ENCODE measurements around the gene HRNR.
"Not testable (repeated sequence)": the region's sequence is repeated elsewhere in the genome, so short reads cannot be mapped to it uniquely, and the experiment has no call there.

HRNR gene

DNA sequence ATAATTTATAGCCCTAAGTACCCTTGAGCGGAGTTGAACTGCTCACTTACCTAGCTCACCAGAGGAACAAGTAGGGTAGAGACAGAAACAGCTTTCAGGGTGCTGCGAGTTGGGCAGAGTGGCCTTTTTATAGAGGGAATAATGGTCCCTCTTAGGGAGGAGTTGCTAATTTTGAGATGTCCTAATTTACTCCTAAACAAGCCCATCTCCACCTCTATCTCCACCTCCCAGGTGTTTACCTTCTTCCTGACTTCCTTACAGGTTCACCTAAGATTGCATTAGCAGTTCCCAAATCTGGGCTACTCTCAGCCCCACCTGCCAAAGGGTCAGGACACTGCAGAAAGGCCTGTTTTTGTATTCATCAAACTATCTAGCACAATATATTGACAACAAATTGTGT is at the start of gene HRNR:
Gene HRNR, minus strand, starts transcription at position 101 of the 400 bp plus-strand sequence. CDS start 940 bp downstream, outside the sequence.
- no peak for DNase-seq (ENCODE audit: low spot score)

DNA sequence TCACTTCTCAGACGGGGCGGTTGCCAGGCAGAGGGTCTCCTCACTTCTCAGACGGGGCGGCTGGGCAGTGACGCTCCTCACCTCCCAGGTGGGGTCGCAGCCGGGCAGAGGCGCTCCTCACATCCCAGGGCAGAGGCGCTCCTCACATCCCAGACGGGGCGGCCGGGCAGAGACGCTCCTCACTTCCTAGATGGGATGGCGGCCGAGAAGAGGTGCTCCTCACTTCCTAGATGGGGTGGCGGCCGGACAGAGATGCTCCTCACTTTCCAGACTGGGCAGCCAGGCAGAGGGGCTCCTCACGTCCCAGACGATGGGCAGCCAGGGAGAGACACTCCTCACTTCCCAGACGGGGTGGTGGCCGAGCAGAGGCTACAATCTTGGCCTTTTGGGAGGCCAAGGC is 32.4 kb upstream of the HRNR start:
- DNase-seq (ENCODE audit: low spot score) = not testable (repeated sequence)

DNA sequence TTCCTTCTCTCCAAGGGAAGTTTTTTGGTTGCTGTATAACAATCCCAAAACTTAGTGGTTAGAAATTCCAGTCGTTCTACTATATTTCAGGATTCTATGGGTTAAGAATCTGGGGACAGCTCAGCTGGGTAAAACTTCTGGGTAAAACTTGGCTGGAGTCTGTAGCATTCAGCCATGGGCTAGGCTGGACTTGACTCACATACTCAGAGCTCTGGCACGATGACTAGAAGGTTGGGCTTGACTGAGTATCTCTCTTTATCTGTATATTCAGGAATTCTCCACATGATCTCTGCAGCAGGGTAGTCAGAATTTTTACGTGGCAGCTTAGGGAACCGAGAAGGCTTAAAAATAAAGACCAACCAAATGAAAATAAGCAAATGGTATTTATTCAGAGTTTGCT is 28.2 kb upstream of the HRNR start:
- DNase-seq (ENCODE audit: low spot score) = no peak

DNA sequence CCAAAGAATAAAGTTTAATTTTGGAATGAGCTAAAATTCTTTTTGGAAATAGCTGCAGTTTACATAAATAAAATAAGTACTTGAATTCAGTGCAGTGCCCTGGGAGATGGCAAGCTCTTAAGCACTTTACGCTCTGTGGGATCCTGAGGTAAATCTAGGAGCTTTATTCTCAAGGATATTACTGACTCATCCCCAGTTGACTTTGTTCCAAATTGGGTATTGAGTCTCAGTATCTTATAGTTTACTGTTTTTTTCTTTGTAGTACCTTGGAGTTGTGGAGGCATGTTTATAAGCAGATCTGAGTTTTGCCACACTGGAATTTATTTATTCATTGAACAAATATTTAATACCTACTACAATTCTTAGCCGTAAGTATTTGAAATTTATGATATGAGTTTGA is 27.4 kb upstream of the HRNR start:
- no peak for DNase-seq (ENCODE audit: low spot score)

DNA sequence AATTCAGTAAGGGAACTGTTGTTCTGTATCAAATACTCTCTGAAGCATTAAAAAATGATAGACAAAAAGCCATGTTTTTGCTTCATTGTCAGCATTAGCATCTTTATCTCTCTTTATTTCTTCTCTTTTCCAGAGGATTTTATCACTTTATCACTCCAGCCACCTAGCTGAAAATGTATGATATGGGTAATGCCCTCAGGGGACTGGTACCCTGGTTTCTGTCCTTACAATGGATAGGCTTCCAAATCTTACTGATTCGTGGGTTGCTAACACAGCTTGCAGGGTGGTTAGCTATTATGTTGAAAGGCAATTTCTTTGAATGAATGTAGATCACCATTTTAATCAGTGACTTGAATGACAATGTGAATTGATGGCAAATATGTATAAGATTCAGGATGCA is 23.3 kb upstream of the HRNR start:
- DNase-seq (ENCODE audit: low spot score) = no peak

DNA sequence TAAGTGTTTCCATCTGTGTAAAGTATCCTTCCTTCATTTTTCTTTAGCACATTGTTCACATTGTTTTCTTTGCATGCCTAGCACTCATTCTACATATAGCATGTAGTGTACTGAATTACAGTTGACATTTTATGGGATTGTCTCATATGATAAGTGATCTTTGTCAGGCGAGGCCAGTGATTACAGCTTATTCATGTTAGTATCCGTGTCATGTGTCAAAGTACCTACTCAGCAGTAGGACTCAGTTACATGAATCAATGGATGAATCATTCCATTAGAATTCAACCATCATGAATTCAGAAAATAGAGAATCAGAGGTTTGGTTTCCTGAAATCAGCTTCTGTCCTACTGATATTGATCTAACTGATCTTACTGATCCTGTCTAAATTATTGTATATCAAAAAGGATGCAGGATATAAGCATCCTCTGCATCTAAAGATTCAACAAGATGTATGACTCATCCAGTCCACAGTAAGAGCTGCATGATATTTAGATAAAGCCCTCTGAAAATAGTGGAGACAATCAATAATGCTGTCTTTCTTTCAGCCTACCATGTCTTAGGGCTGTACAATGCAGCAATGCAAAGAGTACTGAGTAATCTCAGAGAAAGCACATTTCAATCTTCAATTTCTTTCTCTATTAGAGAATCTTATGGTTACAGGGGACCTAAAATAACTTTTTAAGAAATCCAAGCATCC is 20.7 kb upstream of the HRNR start:
- no peak for DNase-seq (ENCODE audit: low spot score)

DNA sequence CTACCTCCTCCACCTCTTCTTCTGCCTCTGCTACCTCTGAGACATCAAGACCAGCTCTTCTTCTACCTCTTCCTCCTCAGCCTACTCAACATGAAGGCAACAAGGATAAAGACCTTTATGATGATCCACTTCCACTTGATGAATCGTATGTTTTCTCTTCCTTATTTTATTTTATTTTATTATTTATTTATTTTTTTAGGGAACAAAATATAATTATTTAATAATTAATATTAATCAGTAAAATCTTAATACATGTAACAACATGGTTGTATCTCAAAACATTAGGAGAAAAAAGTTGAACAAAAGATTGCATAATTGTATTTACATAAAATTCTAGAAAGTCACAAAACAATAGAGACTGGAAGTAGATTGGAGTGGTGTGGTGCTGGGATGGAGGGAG is 13.1 kb upstream of the HRNR start:
- DNase-seq (ENCODE audit: low spot score) = no peak

DNA sequence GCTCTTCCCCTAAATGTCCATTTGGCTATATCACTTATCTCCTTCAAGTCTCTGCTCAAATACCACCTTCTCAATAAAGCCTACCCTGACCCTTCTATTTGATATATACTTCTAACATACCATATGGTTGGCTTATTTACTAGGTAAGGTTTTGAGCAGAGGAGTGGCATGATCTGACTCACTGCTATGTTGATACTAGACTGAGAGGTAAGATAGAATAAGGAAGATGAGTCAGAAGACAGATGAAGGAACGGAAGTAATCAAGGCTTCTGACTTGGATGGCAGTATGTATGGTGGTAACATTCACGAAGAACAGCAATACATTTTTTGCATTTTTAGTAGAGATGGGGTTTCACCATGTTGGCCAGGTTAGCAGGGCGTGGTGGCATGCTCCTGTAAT is 4.8 kb upstream of the HRNR start:
- no peak for DNase-seq (ENCODE audit: low spot score)

DNA sequence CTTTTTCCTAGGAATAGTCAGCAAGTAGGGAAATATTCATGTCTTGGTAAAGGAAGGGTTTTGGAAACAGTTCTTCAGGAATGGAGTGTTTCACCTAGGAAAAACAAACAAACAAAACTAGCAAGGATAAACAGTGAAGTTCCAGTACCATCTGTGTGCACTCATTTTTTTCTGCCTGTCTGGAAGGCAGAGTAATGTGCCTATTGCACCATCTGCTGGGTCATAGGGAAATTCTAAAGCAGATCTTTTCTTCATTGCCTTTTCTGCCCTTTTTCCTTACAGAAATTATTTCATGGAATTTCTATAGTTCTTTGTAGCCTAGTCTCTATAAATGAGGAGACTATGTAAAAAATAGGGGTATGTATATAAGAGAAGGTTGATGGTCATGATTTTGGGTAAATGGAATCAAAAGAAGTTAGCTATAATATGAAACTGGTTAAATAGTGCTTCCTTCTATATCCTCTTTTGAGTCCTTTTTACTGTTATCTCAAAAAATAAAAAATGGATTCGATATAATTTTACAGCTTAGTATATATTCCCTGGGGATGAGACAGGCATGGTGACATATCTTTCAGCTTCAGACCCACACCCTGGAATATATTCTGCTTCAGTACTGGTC is 3.4 kb upstream of the HRNR start:
- no peak for DNase-seq (ENCODE audit: low spot score)

DNA sequence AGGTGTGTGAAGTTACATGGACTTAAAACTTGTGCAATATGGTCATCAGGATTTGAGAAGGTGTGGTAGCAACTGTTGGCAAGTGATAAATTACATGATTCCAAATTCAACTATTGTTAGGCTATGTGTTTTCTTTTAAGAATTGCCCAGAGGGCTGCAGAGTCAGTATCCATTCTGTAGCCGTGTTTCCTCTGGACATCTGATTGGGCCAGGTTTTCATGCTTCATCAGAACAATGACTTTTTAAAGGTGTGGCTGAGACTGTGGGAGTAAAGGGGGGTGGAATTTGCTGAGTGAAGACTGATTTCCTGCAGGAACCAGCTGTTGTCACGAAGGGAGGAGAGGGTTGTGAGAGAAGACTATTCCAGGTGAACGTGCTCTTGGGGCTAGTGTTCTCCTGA is 1.7 kb upstream of the HRNR start:
- no peak for DNase-seq (ENCODE audit: low spot score)

DNA sequence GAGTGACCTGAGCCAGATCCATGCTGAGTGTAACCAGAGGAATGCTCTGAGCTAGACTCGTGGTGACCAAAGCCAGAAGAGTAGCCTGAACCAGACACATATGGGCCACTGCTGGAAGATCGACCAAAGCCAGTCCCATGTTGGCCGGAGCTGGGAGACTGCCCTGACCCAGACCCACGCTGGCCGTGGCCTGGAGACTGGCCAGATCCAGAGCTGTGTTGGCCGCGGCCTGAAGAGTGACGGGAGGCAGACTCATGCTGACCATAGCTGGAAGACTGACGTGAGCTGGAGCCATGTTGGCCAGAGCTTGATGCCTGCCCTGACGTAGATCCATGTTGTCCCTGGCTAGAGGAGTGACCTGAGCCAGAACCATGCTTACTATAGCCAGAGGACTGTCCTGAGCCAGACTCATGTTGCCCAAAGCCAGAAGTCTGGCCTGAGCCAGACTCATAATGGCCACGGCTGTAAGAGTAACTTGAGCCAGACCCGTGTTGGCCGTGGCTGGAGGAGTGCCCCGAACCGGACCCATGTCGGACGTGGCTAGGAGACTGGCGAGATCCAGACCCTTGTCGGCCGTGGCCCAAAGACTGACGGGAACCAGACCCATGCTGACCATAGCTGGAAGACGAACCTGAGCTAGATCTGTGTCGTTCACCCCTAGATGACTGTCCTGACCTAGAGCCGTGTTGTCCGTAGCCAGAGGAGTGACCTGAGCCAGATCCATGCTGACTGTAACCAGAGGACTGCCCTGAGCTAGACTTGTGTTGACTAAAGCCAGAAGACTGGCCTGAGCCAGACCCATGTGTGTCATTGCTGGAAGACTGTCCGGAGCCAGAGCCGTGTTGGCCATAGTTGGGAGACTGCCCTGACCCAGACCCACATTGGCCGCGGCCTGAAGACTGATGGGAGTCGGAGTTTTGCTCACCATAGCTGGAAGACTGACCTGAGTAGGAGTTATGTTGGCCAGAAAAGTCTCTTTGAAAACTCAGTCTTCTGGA is 3.5 kb downstream of the HRNR start:
- no peak for DNase-seq (ENCODE audit: low spot score)

DNA sequence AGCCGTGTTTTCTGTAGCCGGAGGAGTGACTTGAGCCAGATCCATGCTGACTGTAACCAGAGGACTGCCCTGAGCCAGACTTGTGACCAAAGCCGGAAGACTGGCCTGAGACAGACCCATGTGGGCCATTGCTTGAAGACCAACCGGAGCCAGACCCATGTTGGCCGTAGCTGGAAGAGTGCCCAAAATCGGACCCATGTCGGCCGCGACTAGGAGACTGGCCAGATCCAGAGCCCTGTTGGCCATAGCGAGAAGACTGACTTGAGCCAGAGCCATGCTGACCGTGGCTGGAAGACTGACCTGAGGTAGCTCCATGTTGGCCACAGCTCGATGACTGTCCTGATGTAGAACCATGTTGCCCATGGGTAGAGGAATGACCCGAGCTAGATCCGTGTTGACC is 4.6 kb downstream of the HRNR start:
- DNase-seq (ENCODE audit: low spot score) = not testable (repeated sequence)

DNA sequence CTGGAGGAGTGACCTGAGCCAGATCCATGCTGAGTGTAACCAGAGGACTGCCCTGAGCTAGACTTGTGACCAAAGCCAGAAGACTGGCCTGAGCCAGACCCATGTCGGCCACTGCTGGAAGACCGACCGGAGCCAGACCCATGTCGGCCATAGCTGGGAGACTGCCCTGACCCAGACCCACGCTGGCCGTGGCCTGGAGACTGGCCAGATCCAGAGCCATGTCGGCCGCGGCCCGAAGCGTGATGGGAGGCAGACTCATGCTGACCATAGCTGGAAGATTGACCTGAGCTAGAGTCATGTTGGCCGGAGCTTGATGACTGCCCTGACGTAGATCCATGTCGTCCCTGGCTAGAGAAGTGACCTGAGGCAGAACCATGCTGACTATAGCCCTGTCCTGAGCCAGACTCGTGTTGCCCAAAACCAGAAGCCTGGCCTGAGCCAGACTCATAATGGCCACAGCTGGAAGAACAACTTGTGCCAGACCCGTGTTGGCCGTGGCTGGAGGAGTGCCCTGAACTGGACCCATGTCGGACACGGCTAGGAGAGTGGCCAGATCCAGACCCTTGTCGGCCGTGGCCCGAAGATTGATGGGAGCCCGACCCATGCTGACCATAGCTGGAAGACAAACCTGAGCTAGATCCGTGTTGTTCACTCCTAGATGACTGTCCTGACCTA is 5.1 kb downstream of the HRNR start:
- no peak for DNase-seq (ENCODE audit: low spot score)

DNA sequence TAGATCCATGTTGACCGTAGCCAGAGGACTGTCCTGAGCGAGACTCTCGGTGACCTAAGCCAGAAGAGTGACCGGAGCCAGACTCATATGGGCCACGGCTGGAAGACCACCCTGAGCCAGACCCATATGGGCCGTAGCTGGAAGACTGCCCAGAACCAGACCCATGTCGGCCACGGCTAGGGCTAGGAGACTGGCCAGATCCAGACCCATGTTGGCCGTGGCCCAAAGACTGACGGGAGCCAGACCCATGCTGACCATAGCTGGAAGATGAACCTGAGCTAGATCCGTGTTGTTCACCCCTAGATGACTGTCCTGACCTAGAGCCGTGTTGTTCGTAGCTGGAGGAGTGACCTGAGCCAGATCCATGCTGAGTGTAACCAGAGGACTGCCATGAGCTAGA is 8.4 kb downstream of the HRNR start:
- not testable (repeated sequence) for DNase-seq (ENCODE audit: low spot score)

DNA sequence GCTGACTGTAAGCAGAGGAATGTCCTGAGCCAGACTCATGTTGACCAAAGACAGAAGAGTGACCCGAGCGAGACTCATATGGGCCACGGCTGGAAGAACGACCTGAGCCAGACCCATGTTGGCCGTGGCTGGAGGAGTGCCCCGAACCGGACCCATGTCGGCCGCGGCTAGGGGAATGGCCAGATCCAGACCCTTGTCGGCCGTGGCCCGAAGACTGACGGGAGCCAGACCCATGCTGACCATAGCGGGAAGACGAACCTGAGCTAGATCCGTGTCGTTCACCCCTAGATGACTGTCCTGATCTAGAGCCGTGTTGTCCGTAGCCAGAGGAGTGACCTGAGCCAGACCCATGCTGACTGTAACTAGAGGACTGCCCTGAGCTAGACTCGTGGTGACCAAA is 9.1 kb downstream of the HRNR start:
- not testable (repeated sequence) for DNase-seq (ENCODE audit: low spot score)

DNA sequence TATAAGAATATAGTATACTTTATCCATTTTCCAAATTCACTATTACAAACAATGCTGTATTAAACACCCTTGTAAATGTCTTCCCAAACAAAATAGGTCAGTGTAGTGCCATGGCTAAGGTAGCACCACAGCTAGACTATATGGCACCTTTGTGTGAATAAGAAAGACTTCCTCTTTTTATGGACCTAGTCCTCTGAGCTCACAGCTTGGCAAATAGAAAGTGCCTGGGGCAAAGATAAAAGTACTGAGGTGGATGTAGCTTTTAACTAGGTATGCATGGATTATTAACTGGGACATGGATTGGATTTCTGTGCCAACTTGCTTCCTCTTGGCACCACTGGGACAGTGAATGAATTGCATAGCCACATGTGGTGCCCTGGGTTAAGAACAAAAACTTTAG is 25.0 kb downstream of the HRNR start:
- no peak for DNase-seq (ENCODE audit: low spot score)

DNA sequence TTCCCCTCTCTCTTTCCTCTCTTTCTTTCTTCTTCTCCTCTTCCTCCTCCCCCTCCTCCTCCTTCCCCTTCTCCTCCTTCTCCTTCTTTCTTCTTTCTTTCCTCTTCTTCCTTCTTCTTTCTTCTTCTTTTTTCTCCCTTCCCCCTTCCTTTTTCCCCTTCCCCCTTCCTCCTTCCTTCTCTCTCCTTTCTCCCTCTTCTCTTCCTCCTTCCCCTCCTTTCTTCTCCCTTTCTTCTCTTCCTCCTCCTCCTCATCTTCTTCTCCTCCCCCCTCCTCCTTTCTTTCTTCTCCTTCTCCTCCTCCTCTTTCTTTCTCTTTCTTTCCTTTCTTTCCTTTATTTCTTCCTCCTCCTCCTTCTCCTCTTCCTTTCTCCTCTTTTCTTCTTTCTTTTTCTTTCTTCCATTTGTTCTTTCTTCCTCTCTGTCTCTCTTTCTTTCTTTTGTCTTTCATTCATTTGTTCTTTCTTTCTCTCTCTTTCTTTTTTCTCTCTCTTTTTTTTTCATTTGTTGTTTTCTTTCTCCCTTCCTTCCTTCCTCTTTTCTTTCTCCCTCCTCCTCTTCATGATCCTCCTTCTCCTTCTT is 26.5 kb downstream of the HRNR start:
- no peak for DNase-seq (ENCODE audit: low spot score)

DNA sequence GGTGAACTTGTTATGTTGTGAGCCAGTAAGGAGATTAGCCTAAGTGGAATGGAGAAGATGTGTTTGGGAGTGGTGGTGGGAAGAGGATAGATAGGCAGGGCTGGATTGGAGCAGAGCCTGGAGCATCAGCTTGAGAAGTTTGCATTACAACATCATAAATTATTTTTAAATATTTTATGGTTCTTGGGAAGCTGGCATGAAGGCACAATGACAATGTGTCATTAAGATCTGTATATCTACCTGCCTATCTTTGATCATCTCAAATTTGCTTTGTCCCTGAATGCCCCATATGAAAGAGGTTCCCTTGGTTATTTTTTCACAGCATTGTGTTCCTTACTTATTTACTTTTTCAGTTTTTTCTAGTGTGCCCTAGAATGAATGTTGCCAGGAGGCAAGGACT is 32.3 kb downstream of the HRNR start:
- DNase-seq (ENCODE audit: low spot score) = no peak

DNA sequence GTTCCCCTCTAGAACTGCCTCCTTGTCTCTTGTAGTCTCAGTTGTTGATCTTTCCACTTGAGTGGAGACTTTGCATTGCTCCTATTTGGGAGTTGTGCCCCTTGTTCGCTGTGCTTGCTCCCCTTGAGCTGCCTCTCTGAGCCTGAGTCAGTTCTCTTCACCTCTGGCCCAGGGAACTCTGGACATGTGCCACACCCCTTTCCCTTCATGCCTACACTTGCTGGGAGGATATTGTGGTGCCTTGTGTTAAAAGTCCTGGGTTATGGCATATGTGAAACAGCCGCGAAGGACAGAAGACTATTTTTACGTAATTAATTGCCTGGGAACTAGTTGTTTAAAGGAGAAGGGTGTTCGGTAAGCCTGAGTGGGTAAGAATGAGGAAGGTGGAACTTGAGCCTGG is 32.7 kb downstream of the HRNR start:
- no peak for DNase-seq (ENCODE audit: low spot score)

DNA sequence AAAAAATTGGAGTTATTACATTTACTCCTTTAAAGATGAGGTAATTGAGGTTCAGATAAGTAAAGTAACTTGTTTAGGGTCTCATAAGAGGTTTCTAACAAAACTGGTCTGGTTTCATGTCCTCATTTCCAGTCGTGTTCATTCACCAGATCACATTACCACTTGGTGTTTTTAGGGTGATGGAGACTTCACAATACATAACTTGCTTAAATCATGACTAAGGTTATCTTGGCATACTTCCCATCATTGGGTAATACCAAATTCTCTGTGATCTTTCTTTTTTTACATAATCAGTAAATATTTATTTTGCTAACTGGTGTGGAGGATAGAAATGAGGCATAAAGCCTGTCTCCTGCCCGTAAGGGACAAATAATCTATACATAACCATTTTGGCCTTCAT is 33.4 kb downstream of the HRNR start:
- no peak for DNase-seq (ENCODE audit: low spot score)

DNA sequence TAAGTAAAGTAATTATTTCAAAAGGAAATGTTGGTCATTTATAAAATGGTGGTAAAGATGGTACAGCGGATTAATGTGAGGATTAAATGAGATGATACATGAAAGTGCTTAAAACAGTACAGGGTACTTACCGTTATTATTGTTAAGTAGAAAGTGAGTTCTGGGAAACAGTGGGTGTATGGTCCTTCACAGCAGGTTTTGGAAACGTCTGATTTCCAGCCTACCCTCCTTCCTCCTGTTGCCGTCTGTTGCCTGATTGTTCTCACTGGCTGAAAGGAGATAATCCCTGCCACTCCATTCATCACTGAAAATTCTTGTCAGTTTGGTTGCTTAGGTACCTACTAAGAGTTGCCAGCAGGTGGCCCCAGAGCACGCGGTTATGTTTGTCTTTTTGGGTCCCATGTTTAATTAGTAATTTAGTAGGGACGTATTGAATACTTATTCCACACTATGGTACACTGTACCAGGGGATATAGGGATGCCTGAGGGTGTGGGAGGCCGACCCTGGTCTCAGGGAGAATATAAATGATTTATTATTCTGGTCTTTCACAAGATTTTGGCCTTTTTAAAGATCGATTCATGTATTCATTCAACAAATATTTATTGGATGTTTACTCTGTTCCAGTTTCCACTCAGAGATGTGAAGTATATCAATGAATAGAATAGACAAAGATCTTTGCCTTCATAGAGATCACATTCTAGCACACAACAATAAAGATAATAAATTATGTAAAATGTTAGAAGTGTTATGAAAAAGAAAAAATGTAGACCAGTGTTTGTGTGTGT is 34.1 kb downstream of the HRNR start:
- peak; percentile 38 for DNase-seq (ENCODE audit: low spot score)

Measured in iPS-NIHi11 (cell line).